Ammon's horn (tissue), 1 donor: ENCODE data around the gene ANKRD11.
"Not testable (repeated sequence)": the region's sequence is repeated elsewhere in the genome, so short reads cannot be mapped to it uniquely, and the experiment has no call there.

ENCODE experiments used
- DNase-seq: peaks from one replicate; pipeline ENCODE4 v3.0.0-alpha.2; 2016; ENCODE audit warnings: low spot score

ANKRD11 gene

DNA sequence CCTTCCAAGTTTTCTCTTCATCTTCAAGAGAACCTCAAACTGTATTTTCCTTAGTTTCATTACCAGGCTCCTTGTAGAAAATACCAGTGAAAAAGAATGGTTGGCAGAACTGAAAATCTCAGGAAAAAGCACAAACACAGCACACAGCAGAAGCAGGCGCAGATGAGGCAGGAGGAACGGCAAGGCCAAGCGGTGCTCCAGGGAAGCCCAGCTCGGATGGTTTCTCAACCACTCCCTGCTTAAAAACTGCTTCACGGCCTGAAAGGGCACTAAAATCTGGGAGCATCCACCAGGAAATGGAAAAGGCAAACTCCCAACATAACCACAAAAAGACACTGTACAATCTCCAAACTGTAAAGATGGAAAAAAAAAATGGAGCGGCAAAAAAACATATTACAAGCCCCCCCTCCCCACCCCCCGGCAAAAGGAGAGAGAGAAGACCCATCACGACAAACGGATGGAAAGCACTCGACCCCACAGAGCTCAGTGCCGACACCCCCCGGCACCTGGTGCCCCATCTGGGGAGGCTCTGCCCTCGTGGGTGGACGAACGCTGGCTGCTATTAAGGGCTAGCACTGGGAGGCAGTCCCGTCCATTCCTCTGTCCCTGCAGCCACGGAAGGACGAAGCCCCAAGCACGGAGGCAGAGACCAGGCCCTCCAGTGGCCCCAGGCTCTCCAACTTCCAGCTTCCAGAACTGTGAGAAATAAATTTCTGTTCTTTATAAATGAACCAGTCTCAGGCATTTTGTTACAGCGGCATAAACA, 145.3 kb downstream of the ANKRD11 start:
- no peak for DNase-seq

DNA sequence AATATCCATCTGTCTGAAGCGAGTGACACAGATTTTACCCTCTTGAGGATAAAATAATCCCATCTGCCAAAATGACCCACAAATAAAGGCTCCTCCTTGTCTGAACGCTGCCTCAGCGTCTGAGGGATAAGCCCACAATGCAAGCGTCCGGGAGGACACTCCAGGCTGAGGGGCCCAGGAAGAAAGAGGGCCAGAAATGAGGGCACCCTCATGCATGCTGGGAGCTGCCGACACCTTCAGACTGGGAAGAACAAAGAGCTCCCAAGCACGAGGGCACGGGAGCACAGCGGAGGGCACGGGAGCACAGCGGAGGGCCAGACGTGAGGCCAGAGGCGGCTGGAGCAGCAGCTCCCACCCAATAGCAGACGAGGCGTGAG, 145.9 kb downstream of the ANKRD11 start:
- no peak for DNase-seq

DNA sequence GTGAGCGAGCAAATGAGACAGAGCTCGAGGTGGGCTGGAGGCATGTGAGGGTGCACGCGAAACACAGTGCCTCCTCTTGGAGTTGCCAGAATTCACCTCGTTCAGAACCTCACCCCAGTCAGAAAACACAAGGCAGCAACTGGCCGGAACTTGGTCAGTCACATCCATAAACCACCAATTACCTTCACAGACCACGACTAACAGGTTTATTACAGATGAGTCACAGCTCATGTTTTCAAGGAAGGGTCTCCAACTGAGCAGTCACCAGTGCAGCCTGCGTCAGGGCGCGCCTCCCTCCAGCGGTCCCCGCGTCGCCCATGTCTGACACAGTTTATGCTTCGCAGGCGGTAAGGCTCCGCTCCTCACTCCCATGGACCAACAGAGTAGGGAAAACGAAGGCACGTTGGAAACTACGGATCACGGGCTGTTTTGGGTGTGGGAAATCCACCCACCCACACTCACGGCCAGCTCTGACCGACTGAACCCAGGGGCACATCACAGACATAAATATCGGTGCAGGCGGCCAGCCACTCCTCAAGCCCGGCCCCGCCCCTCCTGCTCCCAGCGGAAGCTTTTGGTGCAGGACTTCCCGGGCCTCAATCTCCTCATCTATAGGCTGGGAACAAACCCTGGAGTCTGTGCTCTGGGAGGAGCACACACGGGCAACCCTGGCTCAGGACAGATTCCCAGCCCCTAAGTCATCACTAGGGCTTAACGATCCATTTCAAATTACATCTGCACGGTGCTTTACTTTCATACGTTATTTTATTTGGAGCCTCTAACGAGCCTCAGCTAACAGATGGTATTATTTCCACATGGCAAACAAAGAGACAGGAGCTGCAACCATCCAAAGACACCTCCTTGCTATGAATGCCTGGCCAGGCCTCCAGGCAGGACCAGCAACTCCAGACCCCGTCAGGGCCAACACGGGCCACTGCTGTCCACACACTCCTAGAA, 146.6 kb downstream of the ANKRD11 start:
- DNase-seq, result no peak

DNA sequence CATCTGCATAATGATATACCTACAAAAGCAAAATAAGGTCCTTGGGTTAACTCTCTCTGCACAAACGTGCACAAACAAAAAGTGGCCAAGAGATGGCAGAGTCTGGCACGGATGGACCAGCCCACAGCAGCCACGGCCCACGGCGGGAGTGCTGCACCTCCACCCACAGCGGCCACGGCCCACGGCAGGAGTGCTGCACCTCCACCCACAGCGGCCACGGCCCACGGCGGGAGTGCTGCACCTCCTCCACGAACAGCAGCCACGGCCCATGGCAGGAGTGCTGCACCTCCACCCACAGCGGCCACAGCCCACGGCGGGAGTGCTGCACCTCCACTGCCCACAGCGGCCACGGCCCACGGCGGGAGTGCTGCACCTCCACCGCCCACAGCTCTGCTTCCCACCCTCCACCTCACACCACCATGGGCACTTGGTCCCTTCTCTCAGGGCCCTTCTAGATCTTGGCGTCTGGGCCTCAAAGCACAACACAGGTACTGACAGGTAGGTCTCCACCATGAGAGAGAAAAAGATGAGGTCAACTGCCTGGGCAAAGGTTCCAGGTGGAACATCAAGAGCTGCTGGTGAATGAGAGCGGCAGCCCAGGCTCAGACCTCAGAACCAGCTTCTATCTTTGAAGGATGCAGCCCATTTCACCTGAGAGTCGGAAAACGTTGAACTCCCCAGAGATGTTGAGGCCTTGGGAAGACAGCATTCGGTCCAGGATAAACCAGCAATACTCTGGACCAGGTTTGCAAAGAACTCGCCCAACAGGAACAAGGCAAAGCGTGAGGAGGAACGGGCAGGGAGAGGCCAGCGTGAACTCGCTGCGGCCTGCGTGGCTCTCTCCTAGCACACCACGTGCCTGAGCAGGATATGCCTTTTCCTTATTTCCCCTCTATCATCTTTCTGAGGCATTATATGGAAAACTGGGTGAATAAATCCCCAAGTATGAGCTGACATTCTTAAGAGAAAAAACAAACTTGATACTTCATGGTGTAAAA, 148.4 kb downstream of the ANKRD11 start:
- DNase-seq, result peak; percentile 6

DNA sequence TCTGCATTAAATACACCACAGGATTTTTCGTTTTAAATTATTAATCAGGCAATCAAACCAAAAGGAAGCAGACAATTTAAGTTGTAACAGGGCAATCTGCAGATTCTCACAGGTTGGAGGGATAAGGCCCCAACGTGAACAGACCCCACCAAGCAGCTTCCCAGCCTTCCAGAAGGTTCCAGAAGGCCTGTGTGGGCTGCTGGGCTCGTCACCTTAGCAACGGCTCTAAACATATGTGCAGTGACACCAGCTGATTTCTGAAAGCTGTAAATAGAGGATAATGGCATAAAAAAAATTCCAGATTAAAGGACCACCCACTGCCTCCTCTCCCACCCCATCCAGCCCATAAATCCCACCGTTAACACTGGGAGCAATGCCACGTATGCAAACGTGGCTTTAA, 149.1 kb downstream of the ANKRD11 start:
- DNase-seq, result peak; percentile 64

DNA sequence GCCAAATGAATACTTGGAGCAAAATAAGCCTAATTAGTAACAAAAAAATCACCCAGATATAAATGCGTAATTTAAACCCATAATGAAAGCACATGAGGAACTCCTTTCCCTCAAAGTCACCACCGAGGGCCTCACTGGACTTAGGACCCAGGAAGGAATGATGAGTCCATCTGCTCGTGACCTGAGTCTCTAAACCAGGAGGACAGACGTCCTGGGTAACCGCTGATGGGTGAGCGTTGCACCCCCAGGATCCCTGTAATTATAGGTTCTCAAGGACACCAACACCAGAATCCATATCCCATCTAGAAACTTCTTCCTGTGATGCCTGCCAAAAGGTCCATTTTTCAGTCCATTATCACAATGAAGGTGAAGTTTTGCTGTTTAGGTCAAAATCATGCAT, 151.5 kb downstream of the ANKRD11 start:
- no peak for DNase-seq

DNA sequence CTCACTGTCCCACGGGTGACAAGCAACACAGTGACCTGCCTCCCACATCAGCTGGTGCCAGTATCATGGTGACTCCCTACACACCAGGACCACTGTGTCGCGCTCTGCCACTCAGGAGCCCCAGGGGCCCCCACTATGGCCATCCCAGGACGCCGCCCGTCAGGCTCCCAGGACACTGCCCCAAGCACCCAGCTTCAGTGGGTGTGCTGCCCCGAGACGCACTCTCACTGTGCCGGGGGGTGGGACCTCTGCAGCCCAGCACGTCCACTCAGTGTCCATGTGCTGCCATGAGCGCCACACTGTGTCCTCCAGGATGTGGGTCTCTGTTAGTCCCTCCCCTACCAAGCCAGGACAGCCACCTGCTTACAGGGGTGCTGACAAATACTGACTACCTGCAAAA, 152.4 kb downstream of the ANKRD11 start:
- DNase-seq, result no peak

DNA sequence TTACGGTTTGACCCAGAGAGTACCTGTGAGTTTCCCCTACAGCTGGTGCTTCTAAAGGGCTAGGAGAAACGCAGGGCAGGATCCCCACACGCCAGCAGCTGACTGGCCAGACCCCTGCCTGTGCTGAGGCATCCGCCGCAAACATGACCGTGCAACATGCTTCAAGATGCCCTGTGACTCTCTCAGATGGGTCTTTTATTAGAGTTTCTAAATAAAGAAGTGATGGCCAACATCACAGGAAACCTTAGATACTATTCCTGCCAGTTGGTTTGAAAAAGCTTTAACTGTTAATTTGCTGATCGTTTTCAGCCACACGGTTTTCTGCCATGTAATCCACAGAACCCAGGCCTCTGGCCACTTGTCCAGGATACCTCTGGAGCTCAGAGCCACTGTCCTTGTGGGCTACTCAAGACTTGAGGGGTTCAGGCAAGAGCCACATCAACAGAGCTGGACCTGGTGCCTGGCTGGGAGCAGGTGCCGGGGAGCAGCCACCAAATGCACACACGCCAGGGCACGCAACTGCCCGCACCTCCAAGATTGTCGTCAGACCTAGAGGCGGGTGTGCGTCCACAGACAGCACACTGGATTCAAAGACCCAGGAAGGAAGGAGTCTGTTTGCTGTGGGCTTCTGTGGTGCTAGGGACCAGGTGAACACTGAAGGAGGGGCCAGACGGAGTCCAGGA, 154.4 kb downstream of the ANKRD11 start:
- DNase-seq, result peak; percentile 2

DNA sequence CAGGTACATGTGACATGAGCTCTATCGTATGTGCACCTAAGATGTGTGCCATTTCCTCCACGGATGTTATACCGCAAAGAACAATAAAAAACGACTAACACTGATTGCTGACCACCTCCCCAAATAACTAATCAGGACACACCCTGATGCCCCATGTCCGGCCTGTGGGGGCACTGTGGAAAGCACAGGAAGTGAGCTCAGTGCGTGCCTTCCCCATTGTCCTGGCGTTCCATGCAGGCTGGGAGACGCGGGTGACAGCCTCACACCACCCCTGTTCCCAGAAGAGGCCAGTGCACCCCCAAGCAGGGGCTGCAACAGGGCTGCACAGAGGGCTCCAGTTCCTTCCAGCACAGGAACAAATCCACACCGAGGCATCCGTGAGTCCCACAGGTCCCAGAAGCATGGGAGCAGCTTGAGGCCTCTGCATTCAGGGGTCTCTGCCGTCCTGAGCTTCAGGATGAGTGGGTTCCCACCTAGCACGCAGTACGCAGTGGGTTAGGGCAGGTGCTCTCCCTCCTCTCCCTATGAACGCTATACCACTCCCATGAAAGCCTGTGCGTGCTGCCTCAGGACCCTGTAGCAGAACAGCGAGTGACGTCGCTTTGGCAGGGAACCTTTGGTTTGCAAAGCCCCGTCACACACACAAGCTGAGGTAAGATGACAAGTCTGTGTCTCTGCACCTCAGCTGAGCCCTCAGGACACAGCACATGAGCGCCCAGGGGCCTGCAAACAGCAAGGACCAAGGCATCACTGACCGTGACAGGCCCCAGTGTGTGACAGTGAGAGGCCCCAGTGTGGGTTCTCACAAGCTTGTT, 155.2 kb downstream of the ANKRD11 start:
- DNase-seq, result no peak

DNA sequence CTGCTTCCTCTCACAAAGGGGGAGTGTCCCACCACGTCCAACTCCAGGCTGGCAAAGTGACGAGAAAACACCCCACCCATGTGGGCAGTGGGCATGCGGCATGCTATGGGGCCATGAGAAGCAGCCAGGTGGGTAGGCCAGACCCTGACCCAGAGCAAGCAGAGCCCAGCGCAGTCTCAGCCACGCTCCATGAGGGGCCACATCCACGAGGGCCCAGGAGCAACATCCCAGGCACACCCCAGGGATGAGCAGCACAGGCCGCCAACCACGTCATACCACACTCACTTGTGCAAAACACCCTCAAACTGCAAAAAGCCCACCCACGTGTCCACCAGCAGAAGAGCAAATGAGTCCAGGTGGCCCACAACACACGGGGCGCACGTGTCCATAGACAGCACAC, 155.9 kb downstream of the ANKRD11 start:
- no peak for DNase-seq

DNA sequence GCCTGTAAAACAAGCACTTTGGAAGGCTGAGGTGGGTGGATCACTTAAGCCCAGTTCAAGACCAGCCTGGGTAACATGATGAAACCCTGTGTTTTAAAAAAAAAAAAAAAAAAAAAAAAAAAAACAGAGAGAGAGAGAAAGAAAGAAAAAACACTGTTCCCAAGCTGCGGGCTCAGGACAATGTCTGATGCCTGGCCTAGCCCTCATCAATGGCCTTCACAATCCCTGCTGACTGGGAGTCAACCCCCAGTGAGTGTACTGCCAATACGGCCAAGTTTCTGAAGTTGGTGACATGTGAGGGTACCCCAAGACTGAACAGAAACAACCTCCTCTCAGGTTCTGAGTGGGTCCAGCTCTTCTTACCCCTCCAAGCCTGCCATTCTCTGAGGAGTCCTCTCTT, 156.3 kb downstream of the ANKRD11 start:
- DNase-seq, result no peak

DNA sequence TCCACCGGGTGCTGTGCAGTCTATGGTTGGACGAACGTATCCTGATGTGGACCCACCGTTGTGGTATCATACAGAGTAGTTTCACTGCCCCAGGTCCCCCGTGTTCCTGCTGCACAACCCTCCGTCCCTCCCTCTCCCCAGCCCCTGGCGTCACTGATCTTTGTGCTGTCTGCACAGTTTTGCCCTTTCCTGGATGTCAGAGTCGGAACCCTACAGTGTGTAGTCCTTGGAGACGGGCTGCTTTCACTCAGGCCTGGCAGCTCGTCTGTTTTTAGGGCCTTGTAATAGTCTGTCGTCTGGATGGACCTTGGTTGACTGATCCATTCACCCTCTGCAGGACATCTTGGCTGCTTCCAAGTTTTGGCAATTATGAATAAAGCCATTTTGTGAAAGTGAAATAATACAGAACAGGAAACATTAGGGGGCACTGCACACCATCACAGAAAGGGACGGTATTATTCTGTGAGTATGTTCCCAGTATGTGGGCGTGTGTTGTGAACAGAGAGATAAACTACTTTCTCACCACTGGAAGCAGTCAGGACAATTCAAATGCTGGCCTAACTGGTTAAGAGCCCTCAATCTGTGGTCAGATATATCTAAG, 156.9 kb downstream of the ANKRD11 start:
- DNase-seq, result peak; percentile 91

DNA sequence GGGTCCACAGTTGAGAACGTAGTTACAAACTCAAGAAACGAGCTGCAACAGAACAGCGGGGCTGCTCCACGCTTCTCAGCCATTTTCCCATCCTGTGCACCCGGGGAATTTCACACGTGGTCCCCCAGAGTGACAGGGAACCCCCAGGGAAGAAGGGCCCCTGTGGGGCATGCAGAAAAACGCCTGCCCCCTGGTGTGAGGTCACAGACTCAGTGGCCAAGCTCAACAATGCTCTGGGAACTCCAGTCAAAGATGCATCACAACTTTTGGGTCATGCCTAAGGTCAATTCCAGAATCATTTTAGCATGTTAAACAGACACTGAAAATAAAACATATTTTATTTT, 157.5 kb downstream of the ANKRD11 start:
- no peak for DNase-seq

DNA sequence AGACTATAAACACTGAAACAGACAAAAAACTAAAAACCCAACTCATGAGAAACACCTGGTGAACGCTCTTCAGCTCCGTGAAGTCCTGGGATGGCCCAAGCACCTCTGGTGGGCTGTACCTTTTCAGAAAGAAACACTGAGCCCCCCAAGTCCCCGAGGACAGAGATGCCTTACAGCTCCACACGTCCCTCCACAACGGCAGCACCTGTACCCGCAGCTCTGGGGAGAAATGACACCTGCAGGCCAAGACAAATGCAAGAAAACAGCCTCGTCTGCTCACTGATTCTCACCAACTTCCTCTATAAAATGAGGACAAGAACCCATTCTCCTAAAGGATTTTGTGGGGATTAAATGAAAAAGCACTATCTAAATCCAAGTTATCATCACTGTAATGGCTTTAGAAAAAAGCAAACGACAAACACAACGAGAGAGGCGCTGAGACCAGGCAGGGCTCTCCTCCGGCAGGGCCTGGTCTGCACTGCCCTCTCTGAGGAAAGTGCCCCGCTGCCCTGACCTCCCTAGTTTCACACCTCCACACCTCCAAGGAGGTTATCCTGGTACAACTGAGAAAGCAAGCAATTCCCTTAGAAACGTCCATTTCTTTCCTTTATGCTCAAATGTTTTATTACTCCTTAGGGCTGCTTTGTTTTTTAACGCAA, 158.0 kb downstream of the ANKRD11 start:
- DNase-seq, result no peak

DNA sequence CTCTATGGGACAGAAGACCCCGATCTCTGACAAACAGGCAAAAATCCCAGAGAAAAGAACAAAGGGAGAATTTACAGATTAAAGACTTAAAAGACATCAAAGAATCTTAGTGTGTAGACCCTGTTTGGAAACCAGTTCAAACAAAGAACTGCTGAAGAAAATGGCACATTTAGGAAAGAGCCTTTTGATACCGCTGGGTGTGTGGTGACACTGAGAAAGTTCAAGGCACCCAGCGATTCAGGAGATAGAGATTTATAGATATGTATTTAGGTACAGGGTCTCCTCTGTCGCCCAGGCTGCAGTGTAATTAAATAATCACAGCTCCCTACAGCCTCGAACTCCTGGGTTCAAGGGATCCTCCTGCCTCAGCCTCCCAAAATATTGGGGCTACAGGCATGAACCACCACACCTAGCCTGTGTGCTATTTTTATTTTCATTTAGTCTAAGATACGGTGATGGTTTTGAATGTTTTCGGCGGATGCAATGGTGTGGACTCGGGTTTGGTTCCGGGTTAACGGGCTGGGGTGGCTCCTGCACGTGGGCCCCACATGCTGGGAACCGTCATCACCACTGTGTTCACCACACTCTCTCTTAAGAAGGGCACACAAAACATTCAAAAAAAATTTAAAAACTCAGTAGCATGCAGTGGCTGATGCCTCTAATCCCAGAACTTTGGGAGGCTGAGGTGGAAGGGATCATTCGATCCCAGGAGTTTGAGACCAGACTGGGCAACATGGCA, 158.8 kb downstream of the ANKRD11 start:
- no peak for DNase-seq

DNA sequence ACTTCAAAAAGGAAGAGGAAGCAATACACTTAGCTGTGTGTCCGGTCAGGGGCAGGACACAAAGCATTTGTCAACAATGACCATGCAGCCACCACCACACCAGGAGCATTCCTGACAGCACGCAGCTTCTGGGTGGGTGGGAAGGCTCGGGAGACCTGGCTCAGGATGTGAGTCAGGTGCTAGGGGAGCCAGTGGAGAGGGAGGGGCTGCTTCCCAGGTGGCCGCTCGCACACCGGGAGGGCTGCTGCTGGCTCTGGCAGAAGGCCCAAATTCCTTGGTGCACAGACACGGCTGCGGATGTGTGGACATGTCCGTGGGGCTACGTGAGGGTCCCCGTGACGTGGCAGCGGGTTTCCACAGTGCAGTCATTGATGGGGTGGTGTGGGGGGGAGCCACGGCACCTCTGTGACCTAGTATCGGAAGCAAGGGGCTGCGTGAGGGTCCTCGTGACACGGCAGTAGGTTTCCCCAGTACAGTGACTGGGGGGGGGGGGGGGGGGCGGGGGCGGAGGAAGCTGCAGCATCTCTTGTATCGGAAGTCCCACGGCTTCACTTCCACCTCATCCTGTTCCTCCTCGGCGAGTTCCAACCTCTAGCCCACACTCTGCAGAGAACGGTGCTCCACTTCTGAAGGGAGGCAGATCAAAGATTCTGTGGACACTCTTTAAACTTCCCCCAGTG, 160.0 kb downstream of the ANKRD11 start:
- DNase-seq, result no peak

DNA sequence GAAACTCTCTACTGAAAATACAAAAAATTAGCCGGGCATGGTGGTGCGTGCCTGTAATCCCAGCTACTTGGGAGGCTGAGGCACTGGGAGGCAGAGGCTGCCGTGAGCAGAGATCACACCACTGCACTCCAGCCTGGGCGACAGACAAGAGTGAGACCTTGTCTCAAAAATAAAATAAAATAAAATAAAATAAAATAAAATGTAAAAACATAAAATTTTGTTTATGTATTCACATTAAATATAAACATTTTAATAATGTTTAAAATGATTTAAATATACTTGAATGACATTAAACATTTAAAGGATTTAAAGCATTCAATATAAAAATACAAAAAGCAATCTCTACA, 160.6 kb downstream of the ANKRD11 start:
- DNase-seq, result not testable (repeated sequence)
